Osteocyte (in vitro differentiated cells): ENCODE results near the gene PPP3CA. TPM values are rescaled to one million over a fixed set of nuclear protein-coding genes. Genes with fewer than 3 reads are reported as not detected.

Experiments used
- DNase-seq: peaks from one replicate; pipeline ENCODE4 v3.0.0; 2021; ENCODE audit warnings: mixed read lengths; ENCODE audit not compliant: unreplicated experiment; ENCODE audit errors: extremely low spot score
- H3K27ac Mint-ChIP-seq: one replicate; pipeline ENCODE4 v1.8.0; 2021; ENCODE audit warnings: mild to moderate bottlenecking, mixed read lengths; ENCODE audit not compliant: unreplicated experiment
- H3K27me3 Mint-ChIP-seq: one replicate; pipeline ENCODE4 v1.8.0; 2021; ENCODE audit warnings: mixed read lengths; ENCODE audit not compliant: unreplicated experiment
- H3K36me3 Mint-ChIP-seq: one replicate; pipeline ENCODE4 v1.8.0; 2021; ENCODE audit warnings: mixed read lengths; ENCODE audit not compliant: unreplicated experiment
- H3K4me1 Mint-ChIP-seq: one replicate; pipeline ENCODE4 v1.8.0; 2021; ENCODE audit warnings: mixed read lengths; ENCODE audit not compliant: unreplicated experiment
- H3K4me3 Mint-ChIP-seq: one replicate; pipeline ENCODE4 v1.8.0; 2021; ENCODE audit warnings: mild to moderate bottlenecking, moderate library complexity, mixed read lengths; ENCODE audit not compliant: unreplicated experiment
- H3K9me3 Mint-ChIP-seq: one replicate; pipeline ENCODE4 v1.8.0; 2021; ENCODE audit warnings: mixed read lengths; ENCODE audit not compliant: unreplicated experiment
- CTCF ChIP-seq: fragments of 200-600 bp; sonication (generic); IDR thresholded peaks from 2 replicates; pipeline ENCODE4 v1.5.0; 2021; ENCODE audit warnings: antibody characterized with exemption, mild to moderate bottlenecking, moderate library complexity
- total RNA-seq: library from RNA; stranded (reverse); gene quantifications from 2 replicates; pipeline ENCODE4 v1.2.1, GENCODE V29; 2021

The PPP3CA gene
- total RNA-seq, 1 donor from 2014 or later: 40.5 TPM

GRCh38 chr4:101280866-101281600, 66.3 kb downstream of the PPP3CA start:
- H3K9me3 Mint-ChIP-seq: no peaks in the 10 kb centered on the region
- no peak overlapping the region for H3K4me3 Mint-ChIP-seq
- no peaks in the 10 kb centered on the region for H3K36me3 Mint-ChIP-seq
- peaks cover 29% of the 10 kb centered on the region for H3K4me1 Mint-ChIP-seq
- TF ChIP-seq CTCF: no peak
- no peak overlapping the region for H3K27ac Mint-ChIP-seq
- no peak for DNase-seq
- no peaks in the 10 kb centered on the region for H3K27me3 Mint-ChIP-seq

DNA sequence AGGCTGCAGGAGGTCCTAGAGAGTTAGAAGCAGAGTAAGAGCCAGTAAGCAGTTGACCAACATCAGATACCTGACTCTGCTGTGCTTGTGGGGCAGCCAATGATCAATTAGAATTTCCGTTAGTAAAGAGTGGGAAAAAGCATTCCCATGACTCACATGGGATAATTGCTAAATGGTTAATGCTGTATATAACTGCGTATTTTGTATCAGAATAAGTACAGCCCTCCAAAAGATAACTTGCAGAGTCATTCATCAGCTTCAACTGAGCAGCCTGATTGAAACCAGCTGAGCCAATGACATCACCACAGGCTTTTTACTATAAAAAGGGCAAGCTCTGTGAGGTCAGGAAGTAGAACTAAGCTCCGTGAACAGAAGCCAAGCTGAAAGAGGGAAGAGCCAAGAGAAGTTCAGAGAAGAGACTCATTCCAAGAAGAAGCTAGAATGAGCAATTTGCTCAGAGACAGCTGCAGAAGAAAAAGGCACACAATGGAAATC, 67.9 kb downstream of the PPP3CA start:
- Mint-ChIP-seq H3K27ac (peak overlapping the region; percentile 69), H3K4me3 (no peak overlapping the region), H3K36me3 (no peaks in the 10 kb centered on the region), H3K9me3 (no peaks in the 10 kb centered on the region), H3K4me1 (peaks cover 32% of the 10 kb centered on the region), H3K27me3 (no peaks in the 10 kb centered on the region)
- DNase-seq: no peak
- no peak for TF ChIP-seq CTCF

DNA sequence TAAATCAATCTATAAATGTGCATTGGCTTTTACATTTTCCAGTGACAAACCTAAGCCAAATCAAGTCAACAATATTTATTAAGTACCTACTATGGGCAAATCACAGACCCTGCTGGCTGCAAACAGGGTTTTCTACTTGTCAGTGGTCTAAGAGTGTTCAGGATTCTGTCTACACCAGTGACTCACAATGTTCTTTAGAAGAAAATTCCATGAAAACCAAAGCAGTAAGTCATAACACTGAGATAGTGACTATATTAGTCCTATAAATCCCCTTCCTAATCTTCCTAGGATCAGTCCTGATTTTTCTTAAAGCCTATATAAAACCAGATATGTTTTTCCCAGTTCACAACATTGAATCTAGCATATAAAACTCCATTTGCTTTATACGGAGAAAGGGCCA, 69.7 kb downstream of the PPP3CA start:
- no peak overlapping the region for H3K27ac Mint-ChIP-seq
- no peaks in the 10 kb centered on the region for H3K9me3 Mint-ChIP-seq
- peaks cover 29% of the 10 kb centered on the region for H3K4me1 Mint-ChIP-seq
- H3K36me3 Mint-ChIP-seq: no peaks in the 10 kb centered on the region
- DNase-seq: no peak
- no peak overlapping the region for H3K4me3 Mint-ChIP-seq
- no peak for TF ChIP-seq CTCF
- no peaks in the 10 kb centered on the region for H3K27me3 Mint-ChIP-seq

- TF ChIP-seq CTCF: no peak
- no peak for DNase-seq
- no peak overlapping the region for H3K4me3 Mint-ChIP-seq
- H3K4me1 Mint-ChIP-seq: peaks cover 29% of the 10 kb centered on the region
- H3K9me3 Mint-ChIP-seq: no peaks in the 10 kb centered on the region
- H3K36me3 Mint-ChIP-seq: no peaks in the 10 kb centered on the region
- no peaks in the 10 kb centered on the region for H3K27me3 Mint-ChIP-seq
- no peak overlapping the region for H3K27ac Mint-ChIP-seq
These were observed 70.7 kb downstream of the PPP3CA start for GRCh38 chr4:101276661-101277060.

DNA sequence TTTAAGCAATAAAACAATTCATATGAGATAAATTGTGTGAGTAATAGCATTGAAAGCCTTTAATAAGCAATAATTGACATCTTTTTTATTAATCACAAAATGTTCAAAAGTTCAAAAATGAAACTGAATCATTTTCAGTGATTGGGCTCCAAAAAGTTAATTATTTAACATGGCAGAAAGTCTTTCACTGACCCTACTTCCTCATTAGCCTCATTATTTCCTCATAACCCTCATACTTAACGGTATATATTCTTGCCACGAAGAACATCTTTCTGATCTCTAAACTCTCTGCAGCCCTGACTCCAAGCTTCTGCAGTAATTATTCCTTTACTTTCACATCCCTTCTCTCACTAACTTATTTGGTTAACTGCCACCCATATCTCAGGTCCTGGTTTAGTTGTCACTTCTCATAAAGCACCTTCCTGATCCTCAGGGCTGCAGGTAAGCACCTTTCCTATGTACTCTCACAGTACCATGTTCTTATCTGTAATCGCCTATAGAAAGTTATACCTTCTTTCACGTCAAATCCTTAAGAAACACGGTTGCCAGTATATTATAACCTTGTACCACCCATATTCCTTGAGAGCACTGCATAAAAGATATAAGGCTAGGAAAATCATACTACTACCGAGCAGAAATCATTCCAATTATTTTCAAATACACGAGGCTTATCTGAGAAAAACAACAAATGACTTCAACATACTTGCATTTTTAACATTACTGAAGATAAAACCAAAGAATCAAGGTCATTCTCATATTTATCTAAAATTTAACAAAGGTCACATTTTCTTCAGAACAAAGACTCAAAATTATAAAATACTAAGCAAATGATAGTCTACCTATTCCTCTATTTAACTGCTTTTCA, 72.2 kb downstream of the PPP3CA start:
- H3K27ac Mint-ChIP-seq: no peak overlapping the region
- H3K4me1 Mint-ChIP-seq: peaks cover 29% of the 10 kb centered on the region
- no peaks in the 10 kb centered on the region for H3K9me3 Mint-ChIP-seq
- DNase-seq: no peak
- H3K36me3 Mint-ChIP-seq: no peaks in the 10 kb centered on the region
- no peak overlapping the region for H3K4me3 Mint-ChIP-seq
- TF ChIP-seq CTCF: no peak
- H3K27me3 Mint-ChIP-seq: no peaks in the 10 kb centered on the region
